SK-N-MC (cell line): ENCODE results near the gene GMDS.

Experiments used
- DNase-seq: peaks from one replicate; pipeline ENCODE4 v3.0.0-alpha.2; 2011; ENCODE audit warnings: low read depth, low spot score
- H3K27ac ChIP-seq: fragments of 200-600 bp; sonication (generic); 2 replicates; pipeline ENCODE4 v1.5.1; 2016; ENCODE audit warnings: mixed run types
- H3K36me3 ChIP-seq: fragments of 200-600 bp; sonication (generic); 2 replicates; pipeline ENCODE4 v1.6.1; 2017; ENCODE audit warnings: antibody characterized with exemption, low read length, mixed read lengths; ENCODE audit not compliant: insufficient read depth
- H3K4me3 ChIP-seq: fragments of 200-600 bp; sonication (generic); 2 replicates; pipeline ENCODE4 v1.5.1; 2016
- H3K9ac ChIP-seq: fragments of 200-600 bp; sonication (generic); 2 replicates; pipeline ENCODE4 v1.8.0; 2017; ENCODE audit warnings: mixed run types, mixed read lengths; ENCODE audit not compliant: insufficient read length
- H3K9me3 ChIP-seq: fragments of 200-600 bp; sonication (generic); 2 replicates; pipeline ENCODE4 v1.6.1; 2017; ENCODE audit warnings: low read depth, mild to moderate bottlenecking, antibody characterized with exemption, low read length, moderate library complexity, mixed read lengths
- EZH2 ChIP-seq: fragments of 200-600 bp; sonication (generic); IDR thresholded peaks from one replicate; pipeline ENCODE4 v1.6.1; 2017; ENCODE audit warnings: antibody characterized with exemption
- FOXP2 ChIP-seq: optimal IDR thresholded peaks from 2 replicates; pipeline ENCODE3; 2011; ENCODE audit warnings: mild to moderate bottlenecking, moderate library complexity; ENCODE audit not compliant: insufficient read depth; ENCODE audit errors: extremely low read length, control extremely low read depth
- POLR2AphosphoS5 ChIP-seq: IDR thresholded peaks from 2 replicates; pipeline ENCODE4 v1.6.1; 2012; ENCODE audit warnings: mild to moderate bottlenecking, low read depth, low read length, borderline replicate concordance

The GMDS gene

GRCh38 chr6:1729133-1729749, 516.2 kb downstream of the GMDS start:
- Histone ChIP-seq H3K9me3 (no peaks in the 10 kb centered on the region), H3K36me3 (no peaks in the 10 kb centered on the region), H3K4me3 (no peak overlapping the region), H3K9ac (no peak overlapping the region), H3K27ac (no peak overlapping the region)
- DNase-seq: no peak
- TF ChIP-seq POLR2AphosphoS5 (no peak), EZH2 (no peak), FOXP2 (no peak)

DNA sequence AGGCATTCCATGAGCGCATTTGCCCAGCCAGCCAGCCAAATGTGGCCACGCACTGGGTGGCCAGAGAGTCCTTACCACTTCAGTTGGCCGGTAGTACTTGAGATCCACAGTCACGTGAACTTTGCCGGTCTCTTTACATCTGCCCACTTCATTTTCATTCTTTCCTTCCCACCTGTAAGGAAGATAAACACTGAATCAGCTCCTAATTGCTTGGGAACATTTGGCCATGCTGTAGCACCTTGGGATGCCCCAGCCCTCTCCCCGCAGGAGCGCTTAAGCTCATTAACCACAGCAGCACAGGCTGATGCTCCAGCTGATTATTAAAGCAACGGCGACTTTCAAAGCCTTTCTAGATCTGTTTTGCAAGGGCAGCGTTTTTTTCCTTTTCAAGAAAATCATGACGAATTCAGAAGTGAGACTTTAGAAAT, 519.0 kb downstream of the GMDS start:
- no peak overlapping the region for H3K9ac ChIP-seq
- no peak for DNase-seq

GRCh38 chr6:1724616-1725015, 520.8 kb downstream of the GMDS start:
- Histone ChIP-seq H3K36me3 (no peaks in the 10 kb centered on the region), H3K9ac (no peak overlapping the region), H3K4me3 (no peak overlapping the region), H3K27ac (no peak overlapping the region), H3K9me3 (no peaks in the 10 kb centered on the region)
- no peak for DNase-seq
- TF ChIP-seq FOXP2 (no peak), EZH2 (no peak), POLR2AphosphoS5 (no peak)

More for the DNA sequence above, 519.0 kb downstream of the GMDS start:
- Histone ChIP-seq H3K4me3 (no peak overlapping the region), H3K36me3 (no peaks in the 10 kb centered on the region), H3K27ac (no peak overlapping the region), H3K9me3 (no peaks in the 10 kb centered on the region)
- TF ChIP-seq FOXP2 (no peak), EZH2 (no peak), POLR2AphosphoS5 (no peak)

DNA sequence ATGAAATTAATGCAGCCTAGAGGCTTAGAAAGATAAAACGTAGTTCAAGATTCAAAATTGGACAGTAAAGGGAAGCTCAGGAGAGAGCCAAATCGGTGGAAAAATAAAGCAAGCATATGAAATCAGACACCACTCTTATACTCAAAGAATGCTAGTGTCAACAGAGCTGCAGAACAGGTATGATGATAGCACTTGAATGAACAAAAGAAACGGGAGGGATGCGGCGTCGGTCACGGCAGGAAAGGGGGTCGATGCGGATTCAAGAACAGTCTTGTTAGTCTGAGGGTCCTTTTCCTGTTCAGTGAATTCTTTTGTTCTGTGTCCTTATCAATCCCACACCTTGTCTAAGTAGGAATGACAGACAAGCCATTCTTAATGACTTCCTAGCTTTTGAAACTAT, 521.3 kb downstream of the GMDS start:
- Histone ChIP-seq H3K4me3 (no peak overlapping the region), H3K9ac (no peak overlapping the region), H3K27ac (no peak overlapping the region), H3K36me3 (no peaks in the 10 kb centered on the region), H3K9me3 (no peaks in the 10 kb centered on the region)
- no peak for DNase-seq
- TF ChIP-seq POLR2AphosphoS5 (no peak), EZH2 (no peak), FOXP2 (no peak)

DNA sequence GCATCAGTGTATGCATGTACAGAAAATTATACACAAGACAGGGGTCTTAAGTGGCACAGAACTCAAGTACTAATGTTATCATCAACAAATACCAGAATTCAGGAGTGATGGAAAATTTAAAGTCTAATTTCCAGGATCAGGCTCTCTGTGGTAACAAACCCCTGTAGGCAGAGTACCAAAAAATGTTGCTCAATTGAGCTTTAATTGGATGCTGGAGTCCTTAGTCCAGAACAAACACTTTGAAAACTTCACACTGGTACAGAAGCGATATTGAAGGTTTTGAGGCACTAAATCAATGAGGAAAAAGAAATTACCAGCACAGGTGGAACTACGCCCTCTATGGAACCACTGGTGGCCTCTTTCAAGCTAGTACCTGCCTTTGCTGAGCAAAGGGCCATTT, 522.6 kb downstream of the GMDS start:
- H3K27ac ChIP-seq: no peak overlapping the region
- no peaks in the 10 kb centered on the region for H3K9me3 ChIP-seq
- no peak overlapping the region for H3K4me3 ChIP-seq
- no peak overlapping the region for H3K9ac ChIP-seq
- no peak for DNase-seq
- no peak for TF ChIP-seq FOXP2
- TF ChIP-seq POLR2AphosphoS5: no peak
- TF ChIP-seq EZH2: no peak
- no peaks in the 10 kb centered on the region for H3K36me3 ChIP-seq

GRCh38 chr6:1720620-1721322, 524.6 kb downstream of the GMDS start:
- Histone ChIP-seq H3K9ac (no peak overlapping the region), H3K36me3 (no peaks in the 10 kb centered on the region), H3K27ac (no peak overlapping the region), H3K9me3 (no peaks in the 10 kb centered on the region), H3K4me3 (no peak overlapping the region)
- DNase-seq: no peak
- TF ChIP-seq FOXP2 (no peak), EZH2 (no peak), POLR2AphosphoS5 (no peak)

- Histone ChIP-seq H3K36me3 (no peaks in the 10 kb centered on the region), H3K4me3 (no peak overlapping the region), H3K9ac (no peak overlapping the region), H3K27ac (no peak overlapping the region), H3K9me3 (no peaks in the 10 kb centered on the region)
- TF ChIP-seq POLR2AphosphoS5 (no peak), FOXP2 (no peak), EZH2 (no peak)
- DNase-seq: no peak
Observed at GRCh38 chr6:1719922-1720321, 525.5 kb downstream of the GMDS start.

DNA sequence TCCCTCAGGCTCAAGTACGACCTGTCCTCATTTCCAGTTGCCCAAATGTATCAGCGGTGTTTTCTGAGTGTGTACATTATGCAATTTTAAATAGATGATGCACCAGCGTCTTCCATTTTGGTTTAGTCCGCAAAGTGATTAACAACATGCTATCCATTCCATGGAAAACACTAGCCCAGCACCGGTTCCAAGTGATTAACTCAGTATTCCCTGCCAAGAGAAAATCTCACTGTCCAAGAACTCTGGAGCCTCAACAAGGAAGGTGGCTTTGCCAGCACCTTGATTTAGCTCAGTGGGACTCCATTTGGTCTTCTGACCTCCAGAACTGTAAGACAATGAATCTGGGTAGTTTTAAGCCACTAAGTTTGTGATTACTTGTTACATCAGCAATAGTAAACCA, 528.5 kb downstream of the GMDS start:
- no peak overlapping the region for H3K27ac ChIP-seq
- no peak for TF ChIP-seq FOXP2
- TF ChIP-seq POLR2AphosphoS5: no peak
- no peak for TF ChIP-seq EZH2

GRCh38 chr6:1716396-1716795, 529.0 kb downstream of the GMDS start:
- TF ChIP-seq EZH2 (no peak), FOXP2 (no peak), POLR2AphosphoS5 (no peak)
- Histone ChIP-seq H3K4me3 (no peak overlapping the region), H3K9me3 (no peaks in the 10 kb centered on the region), H3K36me3 (no peaks in the 10 kb centered on the region), H3K9ac (no peak overlapping the region), H3K27ac (no peak overlapping the region)
- DNase-seq: no peak

More for the DNA sequence above, 528.5 kb downstream of the GMDS start:
- no peaks in the 10 kb centered on the region for H3K9me3 ChIP-seq
- no peak overlapping the region for H3K4me3 ChIP-seq
- H3K9ac ChIP-seq: no peak overlapping the region
- no peaks in the 10 kb centered on the region for H3K36me3 ChIP-seq
- no peak for DNase-seq

- TF ChIP-seq EZH2 (no peak), FOXP2 (no peak), POLR2AphosphoS5 (no peak)
- H3K27ac ChIP-seq: no peak overlapping the region
- H3K4me3 ChIP-seq: no peak overlapping the region
- H3K36me3 ChIP-seq: no peaks in the 10 kb centered on the region
- no peaks in the 10 kb centered on the region for H3K9me3 ChIP-seq
- no peak for DNase-seq
- H3K9ac ChIP-seq: no peak overlapping the region
Observed at GRCh38 chr6:1715336-1715735, 530.1 kb downstream of the GMDS start.
